ENCODE measurements around the gene PLCH1. TPM values are rescaled to one million over a fixed set of nuclear protein-coding genes. Genes with fewer than 3 reads are reported as not detected.

The PLCH1 gene
- polyA plus RNA-seq, 1 experiment = 0.06 TPM

DNA sequence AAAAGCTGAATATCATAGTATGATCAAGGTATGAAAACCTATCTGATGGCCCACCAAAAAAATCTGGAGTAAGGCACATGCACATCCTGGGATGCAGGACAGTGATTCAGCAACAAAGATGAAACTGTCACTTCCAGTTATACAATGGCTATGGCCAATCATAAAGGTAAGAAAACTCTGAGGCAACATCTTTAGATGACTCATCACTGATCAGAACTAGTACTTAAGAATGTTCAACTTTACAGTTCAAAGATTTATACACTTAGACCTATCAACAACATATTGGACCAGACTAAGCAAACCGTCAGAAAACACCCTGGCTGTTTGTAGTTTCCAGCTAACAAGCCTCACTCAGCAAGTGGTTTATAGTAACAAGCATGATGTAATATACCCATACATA, 21.3 kb upstream of the PLCH1 start:
- CTCF ChIA-PET = interaction anchor here (0.9 to 2.9 kb wide), 2 partner anchors 11 to 40 kb away, joined by 3 to 10 read pairs; partner anchors contain the start of gene C3orf33
- POLR2A ChIA-PET = interaction anchor here (0.6 kb wide), 1 partner anchor 14 kb away, joined by 4 read pairs; no protein-coding TSS in a partner anchor

GRCh38 chr3:155763870-155764463, 19.1 kb upstream of the PLCH1 start:
- no peak for DNase-seq (ENCODE audit: low read depth)
- Histone ChIP-seq H3K27me3 (ENCODE audit: control insufficient read depth, insufficient read depth, low read length) (no peaks in the 10 kb centered on the region), H3K36me3 (ENCODE audit: control insufficient read depth, insufficient read depth, low read length) (no peaks in the 10 kb centered on the region), H3K4me3 (ENCODE audit: low read depth, low read length) (no peak overlapping the region)
- TF ChIP-seq CTCF (IDR thresholded peaks at IDR 0.05; ENCODE audit: insufficient read depth, low read depth, low read length) = no peak
- CTCF ChIA-PET = no interaction called here
- POLR2A ChIA-PET = no interaction called here

More for the DNA sequence above, 21.3 kb upstream of the PLCH1 start:
- Histone ChIP-seq H3K27me3 (ENCODE audit: control insufficient read depth, insufficient read depth, low read length) (no peaks in the 10 kb centered on the region), H3K4me3 (ENCODE audit: low read depth, low read length) (no peak overlapping the region), H3K36me3 (ENCODE audit: control insufficient read depth, insufficient read depth, low read length) (no peaks in the 10 kb centered on the region)
- no peak for TF ChIP-seq CTCF (IDR thresholded peaks at IDR 0.05; ENCODE audit: insufficient read depth, low read depth, low read length)
- no peak for DNase-seq (ENCODE audit: low read depth)

DNA sequence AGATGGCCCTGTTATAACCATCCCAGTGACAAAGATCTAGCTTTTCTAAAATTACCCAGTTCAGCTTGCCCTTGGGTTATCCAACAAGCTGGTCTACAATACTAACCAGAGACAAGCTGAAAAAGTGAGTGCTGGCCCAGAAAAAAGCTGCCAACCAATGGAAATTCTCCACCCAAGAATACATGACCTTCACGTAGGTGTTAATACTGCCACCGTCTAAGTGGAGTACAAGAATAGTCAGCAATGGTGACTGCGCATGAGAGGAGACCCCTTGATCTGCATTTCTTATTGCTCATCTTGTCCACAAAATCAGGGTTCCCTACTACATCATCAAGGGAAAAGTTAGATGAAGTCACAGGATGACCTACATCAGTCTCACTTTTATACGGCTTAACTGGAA, 15.8 kb upstream of the PLCH1 start:
- no peak for TF ChIP-seq CTCF (IDR thresholded peaks at IDR 0.05; ENCODE audit: insufficient read depth, low read depth, low read length)

DNA sequence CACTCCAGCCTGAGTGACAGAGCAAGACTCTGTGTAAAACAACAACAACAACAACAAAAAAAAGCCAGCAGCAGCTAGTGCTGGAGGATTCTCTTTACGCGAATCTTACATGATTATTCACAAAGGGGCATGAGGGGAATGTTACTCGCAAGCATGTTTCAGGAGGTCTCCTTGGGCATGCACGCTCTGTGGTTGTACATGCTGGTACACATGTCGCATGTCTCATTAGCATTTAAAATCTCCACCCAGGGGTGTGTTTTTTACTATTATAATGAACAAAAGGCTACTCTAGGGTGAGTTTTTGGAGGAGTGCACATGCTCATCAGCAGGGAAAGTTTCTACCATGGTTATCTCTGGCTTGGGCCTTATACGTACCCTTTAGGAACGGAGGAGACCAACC, 12.7 kb upstream of the PLCH1 start:
- no peak for DNase-seq (ENCODE audit: low read depth)
- no peaks in the 10 kb centered on the region for H3K27me3 ChIP-seq (ENCODE audit: control insufficient read depth, insufficient read depth, low read length)
- H3K4me3 ChIP-seq (ENCODE audit: low read depth, low read length) = no peak overlapping the region
- ChIA-PET CTCF (no interaction called here), POLR2A (no interaction called here)
- H3K36me3 ChIP-seq (ENCODE audit: control insufficient read depth, insufficient read depth, low read length) = no peaks in the 10 kb centered on the region
- no peak for TF ChIP-seq CTCF (IDR thresholded peaks at IDR 0.05; ENCODE audit: insufficient read depth, low read depth, low read length)

More for the DNA sequence above, 15.8 kb upstream of the PLCH1 start:
- H3K4me3 ChIP-seq (ENCODE audit: low read depth, low read length) = no peak overlapping the region
- no peaks in the 10 kb centered on the region for H3K27me3 ChIP-seq (ENCODE audit: control insufficient read depth, insufficient read depth, low read length)
- DNase-seq (ENCODE audit: low read depth) = no peak
- CTCF ChIA-PET = interaction anchor here (1.9 kb wide), 1 partner anchor 45 kb away, joined by 7 read pairs; the partner anchor contains the start of gene C3orf33
- POLR2A ChIA-PET = no interaction called here
- no peaks in the 10 kb centered on the region for H3K36me3 ChIP-seq (ENCODE audit: control insufficient read depth, insufficient read depth, low read length)

- TF ChIP-seq CTCF (IDR thresholded peaks at IDR 0.05; ENCODE audit: insufficient read depth, low read depth, low read length) = peak; percentile 40
- ChIA-PET CTCF (no interaction called here), POLR2A (no interaction called here)
- no peak for DNase-seq (ENCODE audit: low read depth)
- no peaks in the 10 kb centered on the region for H3K36me3 ChIP-seq (ENCODE audit: control insufficient read depth, insufficient read depth, low read length)
- no peaks in the 10 kb centered on the region for H3K27me3 ChIP-seq (ENCODE audit: control insufficient read depth, insufficient read depth, low read length)
- H3K4me3 ChIP-seq (ENCODE audit: low read depth, low read length) = no peak overlapping the region
Observed at GRCh38 chr3:155753038-155753639, 8.3 kb upstream of the PLCH1 start.

Data from BJ (cell line).